ENCODE data around the gene TMEM247. TPM values are rescaled to one million over a fixed set of nuclear protein-coding genes. Genes with fewer than 3 reads are reported as not detected.
"Not testable (repeated sequence)": the region's sequence is repeated elsewhere in the genome, so short reads cannot be mapped to it uniquely, and the experiment has no call there.

Gene TMEM247
- total RNA-seq, 1 donor from 2014 or later = not detected

DNA sequence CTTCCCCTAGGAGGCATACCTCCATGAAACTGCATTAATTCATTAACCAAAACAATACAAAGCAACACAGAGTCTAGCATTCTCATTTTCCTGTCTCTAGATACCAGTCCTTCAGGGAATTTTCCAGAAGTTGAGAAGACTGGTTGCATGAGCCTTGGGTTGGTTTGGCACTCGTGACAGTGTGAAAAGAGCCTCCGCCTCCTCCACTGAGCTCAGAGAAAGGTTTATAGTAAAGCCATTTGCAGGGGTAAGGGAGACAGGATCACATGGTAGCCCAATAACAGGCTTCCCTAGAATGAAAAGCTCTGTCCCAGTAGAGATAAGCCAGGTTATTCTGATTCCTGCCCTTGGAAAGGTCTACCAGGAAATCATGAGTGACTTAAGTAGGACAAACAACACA, 9.7 kb upstream of the TMEM247 start:
- peak; percentile 42 to 61 for DNase-seq (ENCODE audit: extremely low spot score in 2 of 2)
- Histone ChIP-seq H3K36me3 (no peaks in the 10 kb centered on the region), H3K27ac (no peak overlapping the region), H3K4me1 (no peaks in the 10 kb centered on the region), H3K9me3 (no peaks in the 10 kb centered on the region), H3K27me3 (no peaks in the 10 kb centered on the region), H3K4me3 (no peak overlapping the region)
- intact Hi-C loops (cut with DNase I) = no loop called here
- TF ChIP-seq POLR2AphosphoS5 (IDR thresholded peaks at IDR 0.05; ENCODE audit: insufficient read depth in 1 of 2, low read depth in 1 of 2) = no peak
- TF ChIP-seq, protein P1, sequence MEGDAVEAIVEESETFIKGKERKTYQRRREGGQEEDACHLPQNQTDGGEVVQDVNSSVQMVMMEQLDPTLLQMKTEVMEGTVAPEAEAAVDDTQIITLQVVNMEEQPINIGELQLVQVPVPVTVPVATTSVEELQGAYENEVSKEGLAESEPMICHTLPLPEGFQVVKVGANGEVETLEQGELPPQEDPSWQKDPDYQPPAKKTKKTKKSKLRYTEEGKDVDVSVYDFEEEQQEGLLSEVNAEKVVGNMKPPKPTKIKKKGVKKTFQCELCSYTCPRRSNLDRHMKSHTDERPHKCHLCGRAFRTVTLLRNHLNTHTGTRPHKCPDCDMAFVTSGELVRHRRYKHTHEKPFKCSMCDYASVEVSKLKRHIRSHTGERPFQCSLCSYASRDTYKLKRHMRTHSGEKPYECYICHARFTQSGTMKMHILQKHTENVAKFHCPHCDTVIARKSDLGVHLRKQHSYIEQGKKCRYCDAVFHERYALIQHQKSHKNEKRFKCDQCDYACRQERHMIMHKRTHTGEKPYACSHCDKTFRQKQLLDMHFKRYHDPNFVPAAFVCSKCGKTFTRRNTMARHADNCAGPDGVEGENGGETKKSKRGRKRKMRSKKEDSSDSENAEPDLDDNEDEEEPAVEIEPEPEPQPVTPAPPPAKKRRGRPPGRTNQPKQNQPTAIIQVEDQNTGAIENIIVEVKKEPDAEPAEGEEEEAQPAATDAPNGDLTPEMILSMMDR (IDR thresholded peaks at IDR 0.05) = no peak

- Histone ChIP-seq H3K4me1 (no peaks in the 10 kb centered on the region), H3K27me3 (no peaks in the 10 kb centered on the region), H3K9me3 (no peaks in the 10 kb centered on the region), H3K36me3 (no peaks in the 10 kb centered on the region), H3K27ac (no peak overlapping the region), H3K4me3 (no peak overlapping the region)
- DNase-seq (ENCODE audit: extremely low spot score in 2 of 2) = peak; percentile 3 to 83
- intact Hi-C loops (cut with DNase I) = no loop called here
- TF ChIP-seq POLR2AphosphoS5 (IDR thresholded peaks at IDR 0.05; ENCODE audit: insufficient read depth in 1 of 2, low read depth in 1 of 2) = no peak
- no peak for TF ChIP-seq POLR2A (IDR thresholded peaks at IDR 0.05)
- TF ChIP-seq, protein P1 (IDR thresholded peaks at IDR 0.05) = no peak
Observed at GRCh38 chr2:46470114-46470628, 9.2 kb upstream of the TMEM247 start.

DNA sequence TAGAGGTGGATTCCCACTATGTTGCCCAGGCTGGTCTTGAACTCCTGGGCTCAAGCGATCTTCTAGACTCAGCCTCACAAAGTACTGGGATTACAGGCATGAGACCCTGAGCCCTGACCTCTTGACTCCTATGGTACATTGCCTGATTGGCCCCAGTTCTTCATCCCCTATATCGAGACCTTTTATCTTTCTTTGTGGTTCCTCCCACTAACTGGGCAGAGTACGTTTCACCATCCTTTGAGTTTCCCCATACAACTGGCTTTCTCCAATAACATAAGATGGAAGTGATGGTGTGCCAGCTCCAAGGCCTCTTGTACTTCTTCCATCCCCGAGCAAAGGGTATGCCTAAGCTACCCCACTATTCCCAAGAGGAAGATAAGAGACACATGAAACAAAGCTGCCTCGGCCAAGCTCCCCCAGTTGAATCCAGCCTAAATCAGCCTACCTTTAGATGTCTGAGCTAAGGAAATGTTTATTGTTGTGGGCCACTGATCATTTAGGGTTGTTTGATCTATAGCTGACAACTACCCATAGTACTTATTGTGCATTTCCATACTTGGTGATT, 8.3 kb upstream of the TMEM247 start:
- H3K4me3 ChIP-seq = no peak overlapping the region
- H3K27ac ChIP-seq = no peak overlapping the region
- H3K9me3 ChIP-seq = no peaks in the 10 kb centered on the region
- DNase-seq (ENCODE audit: extremely low spot score in 2 of 2) = no peak
- H3K36me3 ChIP-seq = no peaks in the 10 kb centered on the region
- H3K27me3 ChIP-seq = no peaks in the 10 kb centered on the region
- intact Hi-C loops (cut with DNase I) = no loop called here
- no peaks in the 10 kb centered on the region for H3K4me1 ChIP-seq
- TF ChIP-seq POLR2AphosphoS5 (IDR thresholded peaks at IDR 0.05; ENCODE audit: insufficient read depth in 1 of 2, low read depth in 1 of 2) (no peak), POLR2A (IDR thresholded peaks at IDR 0.05) (no peak)
- TF ChIP-seq, protein P1 (IDR thresholded peaks at IDR 0.05) = no peak

DNA sequence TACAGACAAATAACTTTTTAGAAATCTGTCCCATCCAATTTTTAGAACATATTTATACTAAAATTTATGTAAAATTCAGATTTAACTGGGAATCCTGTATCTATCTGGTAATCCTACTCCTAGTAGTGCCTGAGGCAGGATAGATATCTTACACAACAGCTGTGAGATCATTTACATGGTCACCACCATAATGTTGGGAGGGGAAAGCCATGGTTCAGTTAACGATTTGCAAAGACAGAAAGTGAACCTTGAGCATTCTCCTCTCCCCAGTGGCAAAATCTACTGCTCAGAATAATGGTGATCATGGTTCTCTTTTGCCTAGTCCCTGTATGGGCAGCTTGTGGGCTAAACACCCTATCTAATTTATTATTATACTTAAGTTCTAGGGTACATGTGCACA, 7.7 kb upstream of the TMEM247 start:
- Histone ChIP-seq H3K4me1 (no peaks in the 10 kb centered on the region), H3K27ac (no peak overlapping the region), H3K36me3 (no peaks in the 10 kb centered on the region), H3K4me3 (no peak overlapping the region), H3K27me3 (no peaks in the 10 kb centered on the region), H3K9me3 (no peaks in the 10 kb centered on the region)
- TF ChIP-seq, protein P1 (IDR thresholded peaks at IDR 0.05) = no peak
- TF ChIP-seq POLR2A (IDR thresholded peaks at IDR 0.05) = no peak
- no peak for TF ChIP-seq POLR2AphosphoS5 (IDR thresholded peaks at IDR 0.05; ENCODE audit: insufficient read depth in 1 of 2, low read depth in 1 of 2)
- no peak for DNase-seq (ENCODE audit: extremely low spot score in 2 of 2)
- intact Hi-C loops (cut with DNase I) = no loop called here

- H3K4me1 ChIP-seq; H3K4me3 ChIP-seq; H3K27ac ChIP-seq; H3K36me3 ChIP-seq; intact Hi-C loops (cut with DNase I); DNase-seq (ENCODE audit: extremely low spot score in 2 of 2); H3K27me3 ChIP-seq; H3K9me3 ChIP-seq: not testable (repeated sequence)
Observed at GRCh38 chr2:46472165-46472564, 7.2 kb upstream of the TMEM247 start.

DNA sequence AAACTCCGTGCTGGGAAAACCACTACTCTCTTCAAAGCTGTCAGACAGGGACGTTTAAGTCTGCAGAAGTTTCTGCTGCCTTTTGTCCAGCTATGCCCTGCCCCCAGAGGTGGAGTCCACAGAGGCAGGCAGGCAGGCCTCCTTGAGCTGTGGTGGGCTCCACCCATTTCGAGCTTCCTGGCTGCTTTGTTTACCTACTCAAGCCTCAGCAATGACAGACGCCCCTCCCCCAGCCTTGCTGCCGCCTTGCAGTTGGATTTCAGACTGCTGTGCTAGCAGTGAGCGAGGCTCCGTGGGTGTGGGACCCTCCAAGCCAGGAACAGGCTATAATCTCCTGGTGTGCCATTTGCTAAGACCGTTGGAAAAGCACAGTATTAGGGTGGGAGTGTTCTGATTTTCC, 1.9 kb upstream of the TMEM247 start:
- peaks cover 17% of the 10 kb centered on the region for H3K4me1 ChIP-seq
- H3K36me3 ChIP-seq; H3K27ac ChIP-seq; intact Hi-C loops (cut with DNase I); H3K27me3 ChIP-seq; DNase-seq (ENCODE audit: extremely low spot score in 2 of 2); H3K9me3 ChIP-seq; H3K4me3 ChIP-seq: not testable (repeated sequence)
